Calu3 (cell line): ENCODE measurements around the gene CPSF3. TPM values are rescaled to one million over a fixed set of nuclear protein-coding genes. Genes with fewer than 3 reads are reported as not detected.

Experiments
- BruUV-seq: library from RNA; stranded (reverse); fragments of 400-500 nt; replicated peaks from 2 replicates; lab custom pipeline; 2021; lab: Mats Ljungman, UMichigan
- CTCF ChIA-PET: fragments of 300-600 bp; sonication (Branson Sonifier 250); formaldehyde crosslinking; loops from one replicate; lab custom pipeline; 2022; ENCODE audit warnings: antibody characterized with exemption; lab: Charles Lee
- DNase-seq: peaks from one replicate; pipeline ENCODE4 v3.0.0; 2022
- H3K27ac Mint-ChIP-seq: one replicate; pipeline ENCODE4 v1.8.0; 2022; ENCODE audit warnings: mixed read lengths; ENCODE audit not compliant: unreplicated experiment
- H3K27me3 Mint-ChIP-seq: one replicate; pipeline ENCODE4 v1.8.0; 2022; ENCODE audit warnings: mixed read lengths; ENCODE audit not compliant: unreplicated experiment
- H3K36me3 Mint-ChIP-seq: one replicate; pipeline ENCODE4 v1.8.0; 2022; ENCODE audit warnings: mild to moderate bottlenecking, moderate library complexity, mixed read lengths; ENCODE audit not compliant: insufficient read depth, unreplicated experiment
- H3K4me1 Mint-ChIP-seq: one replicate; pipeline ENCODE4 v1.8.0; 2022; ENCODE audit warnings: mild to moderate bottlenecking, low read depth, mixed read lengths; ENCODE audit not compliant: unreplicated experiment
- H3K4me3 Mint-ChIP-seq: one replicate; pipeline ENCODE4 v1.8.0; 2022; ENCODE audit warnings: mild to moderate bottlenecking, low read depth, moderate library complexity, mixed read lengths; ENCODE audit not compliant: unreplicated experiment
- H3K9me3 Mint-ChIP-seq: one replicate; pipeline ENCODE4 v1.8.0; 2022; ENCODE audit warnings: low read depth, mixed read lengths; ENCODE audit not compliant: unreplicated experiment
- CTCF ChIP-seq: fragments of 200-600 bp; IDR thresholded peaks from one replicate; pipeline ENCODE4 v1.8.0; 2022; ENCODE audit warnings: antibody characterized with exemption; ENCODE audit not compliant: unreplicated experiment
- intact Hi-C: fragments of 100-400 bp; cut with micrococcal nuclease; formaldehyde crosslinking; loops from one replicate; pipeline ENCODE4 v1.10.0; 2022; ENCODE audit not compliant: unreplicated experiment
- total RNA-seq: library from RNA; stranded (reverse); gene quantifications from 2 replicates; pipeline ENCODE4 v1.2.3, GENCODE V29; 2022

The CPSF3 gene
- total RNA-seq, 1 experiment from 2014 or later = 56.7 TPM

DNA sequence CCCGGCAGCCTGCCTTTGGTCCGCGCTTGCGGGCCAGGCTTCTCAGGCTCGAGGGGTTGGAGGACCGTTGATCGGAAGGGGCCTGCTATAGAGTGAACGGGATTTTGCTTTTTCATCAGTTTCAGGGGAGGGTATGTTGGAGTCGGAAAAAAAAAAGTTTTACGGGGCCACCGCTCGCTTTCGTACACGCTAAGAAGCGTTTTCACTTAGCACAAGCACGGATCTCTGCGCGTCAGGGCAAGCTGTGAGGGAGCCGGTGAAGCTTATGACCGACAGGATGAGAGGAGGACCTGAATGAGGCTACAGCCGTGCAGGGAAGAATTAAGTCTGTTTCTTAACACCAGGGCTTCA, 443 bp downstream of the CPSF3 start:
- CTCF ChIA-PET = no interaction called here
- Mint-ChIP-seq H3K4me1 (peaks cover 23% of the 10 kb centered on the region), H3K4me3 (no peak overlapping the region), H3K9me3 (no peaks in the 10 kb centered on the region), H3K27ac (peak overlapping the region; percentile 83), H3K27me3 (no peaks in the 10 kb centered on the region), H3K36me3 (peaks cover 25% of the 10 kb centered on the region)
- intact Hi-C loops = no loop called here
- DNase-seq = no peak
- TSS peak; percentile 86 for BruUV-seq
- TF ChIP-seq CTCF = no peak

GRCh38 chr2:9424447-9425164, 1.2 kb downstream of the CPSF3 start:
- peaks cover 25% of the 10 kb centered on the region for H3K36me3 Mint-ChIP-seq
- H3K9me3 Mint-ChIP-seq = no peaks in the 10 kb centered on the region
- peaks cover 23% of the 10 kb centered on the region for H3K4me1 Mint-ChIP-seq
- no peaks in the 10 kb centered on the region for H3K27me3 Mint-ChIP-seq
- intact Hi-C loops = no loop called here
- peak overlapping the region; percentile 83 for H3K27ac Mint-ChIP-seq
- H3K4me3 Mint-ChIP-seq = no peak overlapping the region
- no peak for DNase-seq
- no TSS peak for BruUV-seq
- CTCF ChIA-PET = no interaction called here
- TF ChIP-seq CTCF = no peak

DNA sequence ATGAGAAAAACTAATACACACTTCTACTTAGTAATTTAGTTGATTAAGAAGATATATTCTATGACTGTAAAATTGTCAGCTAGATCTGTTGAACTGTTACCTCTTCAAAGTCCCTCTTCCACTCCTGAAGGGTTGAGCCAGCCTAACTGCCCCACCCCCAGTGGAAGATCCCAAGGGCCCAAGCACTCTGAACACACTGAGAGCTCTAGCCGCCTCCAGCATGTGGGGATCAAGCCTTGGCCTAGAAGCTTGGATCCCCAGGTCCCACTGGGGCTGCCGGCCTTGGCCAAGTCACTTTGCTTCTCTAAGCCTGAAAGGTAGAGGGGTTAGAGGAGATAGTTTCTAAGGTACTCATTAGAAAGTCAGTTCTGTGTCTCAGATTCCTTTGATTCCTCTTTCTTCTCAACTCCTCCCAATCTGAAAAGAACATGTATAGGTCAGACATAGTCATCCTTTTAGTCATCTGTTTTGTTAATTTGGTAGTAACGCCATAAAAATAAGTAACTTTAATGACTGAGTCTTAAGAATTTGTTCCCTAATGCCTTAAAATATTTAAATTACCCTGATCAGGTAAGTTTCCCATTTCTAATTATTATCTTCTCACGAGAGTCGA, 5.6 kb downstream of the CPSF3 start:
- Mint-ChIP-seq H3K4me1 (no peaks in the 10 kb centered on the region), H3K27ac (no peak overlapping the region), H3K36me3 (peaks cover 32% of the 10 kb centered on the region), H3K9me3 (no peaks in the 10 kb centered on the region), H3K4me3 (no peak overlapping the region), H3K27me3 (no peaks in the 10 kb centered on the region)
- no peak for TF ChIP-seq CTCF
- BruUV-seq = no TSS peak
- intact Hi-C loops = no loop called here
- CTCF ChIA-PET = no interaction called here
- DNase-seq = no peak

- CTCF ChIA-PET = no interaction called here
These were observed 7.2 kb downstream of the CPSF3 start for GRCh38 chr2:9430316-9431293.

More at GRCh38 chr2:9430316-9431293, 7.2 kb downstream of the CPSF3 start:
- no peak overlapping the region for H3K4me3 Mint-ChIP-seq
- H3K4me1 Mint-ChIP-seq = no peaks in the 10 kb centered on the region
- no TSS peak for BruUV-seq
- peaks cover 29% of the 10 kb centered on the region for H3K36me3 Mint-ChIP-seq
- no peaks in the 10 kb centered on the region for H3K9me3 Mint-ChIP-seq
- no peak for DNase-seq
- H3K27me3 Mint-ChIP-seq = no peaks in the 10 kb centered on the region
- no peak for TF ChIP-seq CTCF
- H3K27ac Mint-ChIP-seq = no peak overlapping the region
- intact Hi-C loops = no loop called here
